Activated T-cell treated with anti-CD3 and anti-CD28 coated beads, Interleukin-2, amount 50 U/mL, for 48 hours (primary cell): ENCODE results near the gene CCT3.

ENCODE experiments used
- DNase-seq, 2 experiments: peaks; one replicate each; pipeline ENCODE4 v3.0.0-alpha.2; 2020

Gene CCT3

GRCh38 chr1:156276966-156277381 is 61.1 kb downstream of the CCT3 start:
- no peak for DNase-seq

GRCh38 chr1:156276532-156276931 is 61.6 kb downstream of the CCT3 start:
- no peak for DNase-seq

- DNase-seq, result no peak
These were observed 67.8 kb downstream of the CCT3 start for GRCh38 chr1:156270314-156270713.

GRCh38 chr1:156268336-156268735 is 69.8 kb downstream of the CCT3 start:
- no peak for DNase-seq

- no peak for DNase-seq
These were observed 72.0 kb downstream of the CCT3 start for GRCh38 chr1:156266051-156266450.

GRCh38 chr1:156263288-156263655 is 74.8 kb downstream of the CCT3 start:
- DNase-seq, result no peak

- DNase-seq, result peak in 1 of 2 experiments; percentile 43
These were observed 75.4 kb downstream of the CCT3 start for GRCh38 chr1:156262461-156263287.

GRCh38 chr1:156260896-156261295 is 77.2 kb downstream of the CCT3 start:
- DNase-seq, result no peak

GRCh38 chr1:156259805-156260204 is 78.3 kb downstream of the CCT3 start:
- no peak for DNase-seq
